Thyroid gland (tissue), 4 donors: ENCODE data around the gene ATP5F1D. TPM values are rescaled to one million over a fixed set of nuclear protein-coding genes. Genes with fewer than 3 reads are reported as not detected.

Experiments
- DNase-seq, 2 donors: peaks; one replicate each; pipeline ENCODE4 v3.0.0-alpha.2; 2019
- H3K27ac ChIP-seq, 3 donors: fragments of 200-600 bp; sonication (generic); 1 replicate in 2 of 3; 2 replicates in 1 of 3; pipeline ENCODE4 v1.5.1; 2016 to 2019; ENCODE audit warnings: mild to moderate bottlenecking in 1 of 3, moderate library complexity in 1 of 3
- H3K27me3 ChIP-seq: fragments of 200-600 bp; sonication (generic); one replicate; pipeline ENCODE4 v1.5.1; 2019
- H3K36me3 ChIP-seq, 2 donors: fragments of 200-600 bp; sonication (generic); one replicate each; pipeline ENCODE4 v1.5.1; 2016 to 2019
- H3K4me1 ChIP-seq, 2 donors: fragments of 200-600 bp; sonication (generic); one replicate each; pipeline ENCODE4 v1.5.1; 2017 to 2019
- H3K4me3 ChIP-seq, 3 donors: fragments of 200-600 bp; sonication (generic); replicated peaks in 1 of 3; 1 replicate in 2 of 3; 2 replicates in 1 of 3; pipeline ENCODE4 v1.5.1; 2016; ENCODE audit warnings: mild to moderate bottlenecking in 1 of 3
- H3K9me3 ChIP-seq: fragments of 200-600 bp; sonication (generic); one replicate; pipeline ENCODE4 v1.5.1; 2017
- POLR2A ChIP-seq, 2 donors: fragments of 450-650 bp; IDR thresholded peaks; one replicate each; pipeline ENCODE4 v1.6.1; 2017; ENCODE audit warnings: antibody characterized with exemption in 2 of 2, mild to moderate bottlenecking in 2 of 2, moderate library complexity in 1 of 2
- WGBS, 2 donors: methylation state at CpG; one replicate each; pipeline ENCODE4 v1.1.5; 2017; 5-methylcytosine and 5-hydroxymethylcytosine counted together
- intact Hi-C: fragments of 100-400 bp; cut with DNase I; formaldehyde crosslinking; loops from one replicate; pipeline ENCODE4 v1.15.1; 2023
- total RNA-seq, 4 donors: library from RNA; depleted of rRNA; stranded (reverse); fragments of >200 nt; gene quantifications; one replicate each; pipeline ENCODE4 v1.2.3, GENCODE V29; 2016
- TF ChIP-seq, protein P1 (sequence below), 6 experiments: fragments of 200-600 bp in 3 of 6; fragments of 450-650 bp in 3 of 6; sonication (generic) in 3 of 6; IDR thresholded peaks; one replicate each; pipeline ENCODE4 v1.5.1; 2016 to 2019; ENCODE audit warnings: antibody characterized with exemption in 6 of 6, mild to moderate bottlenecking in 2 of 6, inconsistent platforms in 1 of 6, moderate library complexity in 1 of 6

Gene ATP5F1D
- total RNA-seq, 4 donors from 2014 or later, result 39.2 to 182 (median 83.0) TPM

DNA sequence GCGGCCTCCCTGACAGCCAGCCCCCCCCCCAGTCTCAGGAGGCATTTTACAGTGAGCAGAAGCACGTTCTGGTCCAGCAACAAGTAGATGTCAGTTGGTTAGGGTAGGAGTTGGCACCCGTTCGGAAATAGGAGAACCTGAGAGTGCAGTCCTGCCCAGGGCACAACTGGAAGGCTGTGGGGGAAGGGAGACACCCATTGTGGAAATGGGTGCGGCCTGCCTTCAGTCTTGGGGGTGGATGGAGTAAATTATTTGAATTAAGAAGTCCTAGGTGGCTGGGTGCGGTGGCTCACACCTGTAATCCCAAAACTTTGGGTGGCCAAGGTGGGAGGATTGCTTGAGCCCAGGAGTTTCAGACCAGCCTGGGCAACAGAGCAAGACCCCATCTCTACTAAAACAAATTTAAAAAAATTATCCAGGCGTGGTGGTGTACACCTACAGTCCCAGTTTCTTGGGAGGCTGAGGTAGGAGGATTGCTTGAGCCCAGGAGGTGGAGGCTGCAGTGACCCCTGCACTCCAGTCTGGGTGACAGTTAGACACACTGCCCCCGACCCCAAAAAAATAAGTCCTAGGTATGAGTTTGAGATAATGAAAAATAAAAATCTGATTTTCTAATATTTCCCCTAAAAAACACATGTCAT is 28.8 kb downstream of the ATP5F1D start:
- H3K27me3 ChIP-seq, result no peaks in the 10 kb centered on the region
- TF ChIP-seq, protein P1, sequence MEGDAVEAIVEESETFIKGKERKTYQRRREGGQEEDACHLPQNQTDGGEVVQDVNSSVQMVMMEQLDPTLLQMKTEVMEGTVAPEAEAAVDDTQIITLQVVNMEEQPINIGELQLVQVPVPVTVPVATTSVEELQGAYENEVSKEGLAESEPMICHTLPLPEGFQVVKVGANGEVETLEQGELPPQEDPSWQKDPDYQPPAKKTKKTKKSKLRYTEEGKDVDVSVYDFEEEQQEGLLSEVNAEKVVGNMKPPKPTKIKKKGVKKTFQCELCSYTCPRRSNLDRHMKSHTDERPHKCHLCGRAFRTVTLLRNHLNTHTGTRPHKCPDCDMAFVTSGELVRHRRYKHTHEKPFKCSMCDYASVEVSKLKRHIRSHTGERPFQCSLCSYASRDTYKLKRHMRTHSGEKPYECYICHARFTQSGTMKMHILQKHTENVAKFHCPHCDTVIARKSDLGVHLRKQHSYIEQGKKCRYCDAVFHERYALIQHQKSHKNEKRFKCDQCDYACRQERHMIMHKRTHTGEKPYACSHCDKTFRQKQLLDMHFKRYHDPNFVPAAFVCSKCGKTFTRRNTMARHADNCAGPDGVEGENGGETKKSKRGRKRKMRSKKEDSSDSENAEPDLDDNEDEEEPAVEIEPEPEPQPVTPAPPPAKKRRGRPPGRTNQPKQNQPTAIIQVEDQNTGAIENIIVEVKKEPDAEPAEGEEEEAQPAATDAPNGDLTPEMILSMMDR (IDR thresholded peaks at IDR 0.05), result no peak
- H3K4me3 ChIP-seq, result peak overlapping the region; percentile 5 to 82 (median 48)
- peak overlapping the region; percentile 84 to 95 (median 93) for H3K27ac ChIP-seq
- no peaks in the 10 kb centered on the region for H3K9me3 ChIP-seq
- H3K36me3 ChIP-seq, result peaks cover 42 to 52% of the 10 kb centered on the region in 2 donors
- intact Hi-C loops, result no loop called here
- peak; percentile 72 to 73 for DNase-seq
- 22 to 26% methylated on average over 6 to 8 of the region's 8 CpGs for WGBS, 2 donors
- H3K4me1 ChIP-seq, result peaks cover 61 to 86% of the 10 kb centered on the region in 2 donors

DNA sequence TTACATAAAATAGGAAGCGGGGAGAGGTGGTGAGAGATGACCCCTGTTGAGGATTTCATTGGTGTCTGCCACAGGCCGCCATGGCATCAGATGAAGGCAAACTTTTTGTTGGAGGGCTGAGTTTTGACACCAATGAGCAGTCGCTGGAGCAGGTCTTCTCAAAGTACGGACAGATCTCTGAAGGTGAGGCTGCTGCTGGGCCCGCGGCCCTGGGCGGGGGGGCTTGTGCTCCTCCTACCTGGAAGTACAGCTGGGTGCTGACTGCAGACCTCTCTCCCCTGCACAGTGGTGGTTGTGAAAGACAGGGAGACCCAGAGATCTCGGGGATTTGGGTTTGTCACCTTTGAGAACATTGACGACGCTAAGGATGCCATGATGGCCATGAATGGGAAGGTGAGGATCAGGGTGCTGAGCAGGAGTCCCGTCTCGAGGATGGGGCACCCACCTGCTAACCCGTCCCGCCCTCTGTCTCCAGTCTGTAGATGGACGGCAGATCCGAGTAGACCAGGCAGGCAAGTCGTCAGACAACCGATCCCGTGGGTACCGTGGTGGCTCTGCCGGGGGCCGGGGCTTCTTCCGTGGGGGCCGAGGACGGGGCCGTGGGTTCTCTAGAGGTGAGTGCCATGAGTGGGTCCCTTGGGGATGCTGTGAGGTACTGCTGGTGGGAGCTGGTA is 29.4 kb downstream of the ATP5F1D start:
- intact Hi-C loops, result no loop called here
- Histone ChIP-seq H3K27me3 (no peaks in the 10 kb centered on the region), H3K36me3 (peaks cover 42 to 52% of the 10 kb centered on the region in 2 donors), H3K4me1 (peaks cover 55 to 80% of the 10 kb centered on the region in 2 donors), H3K4me3 (peak overlapping the region in 1 of 3 donors; percentile 48), H3K27ac (peak overlapping the region; percentile 84 to 95 (median 93)), H3K9me3 (no peaks in the 10 kb centered on the region)
- DNase-seq, result peak in 1 of 2 donors; percentile 40
- 56 to 61% methylated on average over 15 to 19 of the region's 26 CpGs for WGBS, 2 donors
- TF ChIP-seq POLR2A (IDR thresholded peaks at IDR 0.05), result no peak
- TF ChIP-seq, protein P1 (IDR thresholded peaks at IDR 0.05), result no peak

DNA sequence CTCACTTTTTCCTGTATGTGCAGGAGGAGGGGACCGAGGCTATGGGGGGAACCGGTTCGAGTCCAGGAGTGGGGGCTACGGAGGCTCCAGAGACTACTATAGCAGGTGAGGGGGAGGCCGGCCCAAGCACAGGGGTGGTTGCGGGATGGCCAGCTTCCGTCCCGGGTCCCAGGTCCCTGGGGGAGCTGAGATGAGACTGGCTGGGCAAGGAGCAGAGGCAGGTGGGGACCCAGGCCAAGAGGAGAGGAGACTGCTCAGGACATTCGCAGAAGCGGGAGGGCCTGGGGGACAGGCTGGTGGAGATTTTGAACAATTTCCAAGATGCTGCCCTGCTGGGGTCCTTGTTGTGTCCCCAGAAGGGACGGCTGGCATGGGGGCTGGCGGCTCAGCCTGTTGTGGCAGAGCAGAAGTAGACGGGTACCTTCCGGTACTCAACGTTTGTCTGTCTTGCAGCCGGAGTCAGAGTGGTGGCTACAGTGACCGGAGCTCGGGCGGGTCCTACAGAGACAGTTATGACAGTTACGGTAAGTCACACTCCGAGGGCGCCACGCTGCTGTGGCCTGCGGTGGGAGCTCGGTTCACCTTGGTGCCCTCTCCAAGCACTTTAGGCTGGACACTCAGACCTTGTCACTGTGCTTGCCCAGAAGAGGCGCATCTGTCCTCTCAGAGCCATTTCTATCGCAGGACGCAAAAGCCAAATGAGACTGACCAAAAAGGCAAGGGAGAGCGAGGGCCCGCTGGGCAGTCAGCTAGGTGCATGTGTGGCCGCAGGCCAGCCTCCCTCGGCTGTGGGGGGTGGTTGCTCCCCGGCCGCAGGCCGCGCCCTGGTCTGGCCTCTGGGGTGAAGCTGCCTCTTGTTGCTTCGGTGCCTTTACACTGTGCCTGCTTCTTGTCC is 30.2 kb downstream of the ATP5F1D start:
- 78 to 79% methylated on average over 30 to 37 of the region's 37 CpGs for WGBS, 2 donors
- intact Hi-C loops, result no loop called here
- Histone ChIP-seq H3K4me3 (peak overlapping the region in 1 of 3 donors; percentile 48), H3K27me3 (no peaks in the 10 kb centered on the region), H3K4me1 (peaks cover 55 to 80% of the 10 kb centered on the region in 2 donors), H3K36me3 (peaks cover 42 to 52% of the 10 kb centered on the region in 2 donors), H3K9me3 (no peaks in the 10 kb centered on the region), H3K27ac (peak overlapping the region in 2 of 3 donors; percentile 93 to 95)
- TF ChIP-seq, protein P1 (IDR thresholded peaks at IDR 0.05), result no peak
- TF ChIP-seq POLR2A (IDR thresholded peaks at IDR 0.05), result no peak
- DNase-seq, result no peak

DNA sequence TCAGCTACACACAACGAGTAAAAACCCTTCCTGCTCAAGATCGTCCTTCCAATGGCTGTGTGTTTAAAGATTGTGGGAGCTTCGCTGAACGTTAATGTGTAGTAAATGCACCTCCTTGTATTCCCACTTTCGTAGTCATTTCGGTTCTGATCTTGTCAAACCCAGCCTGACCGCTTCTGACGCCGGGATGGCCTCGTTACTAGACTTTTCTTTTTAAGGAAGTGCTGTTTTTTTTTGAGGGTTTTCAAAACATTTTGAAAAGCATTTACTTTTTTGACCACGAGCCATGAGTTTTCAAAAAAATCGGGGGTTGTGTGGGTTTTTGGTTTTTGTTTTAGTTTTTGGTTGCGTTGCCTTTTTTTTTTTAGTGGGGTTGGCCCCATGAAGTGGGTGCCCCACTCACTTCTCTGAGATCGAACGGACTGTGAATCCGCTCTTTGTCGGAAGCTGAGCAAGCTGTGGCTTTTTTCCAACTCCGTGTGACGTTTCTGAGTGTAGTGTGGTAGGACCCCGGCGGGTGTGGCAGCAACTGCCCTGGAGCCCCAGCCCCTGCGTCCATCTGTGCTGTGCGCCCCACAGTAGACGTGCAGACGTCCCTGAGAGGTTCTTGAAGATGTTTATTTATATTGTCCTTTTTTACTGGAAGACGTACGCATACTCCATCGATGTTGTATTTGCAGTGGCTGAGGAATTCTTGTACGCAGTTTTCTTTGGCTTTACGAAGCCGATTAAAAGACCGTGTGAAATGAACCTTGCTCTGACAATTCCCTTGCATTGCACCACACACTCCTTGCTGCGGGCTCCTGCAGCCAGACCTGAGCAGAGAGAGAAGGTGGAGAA is 31.1 kb downstream of the ATP5F1D start:
- Histone ChIP-seq H3K27me3 (no peaks in the 10 kb centered on the region), H3K4me3 (no peak overlapping the region), H3K9me3 (no peaks in the 10 kb centered on the region), H3K27ac (no peak overlapping the region), H3K4me1 (peaks cover 51 to 72% of the 10 kb centered on the region in 2 donors), H3K36me3 (peaks cover 42 to 52% of the 10 kb centered on the region in 2 donors)
- DNase-seq, result no peak
- TF ChIP-seq, protein P1 (IDR thresholded peaks at IDR 0.05), result no peak
- no peak for TF ChIP-seq POLR2A (IDR thresholded peaks at IDR 0.05)
- 72 to 76% methylated on average over 33 of the region's 33 CpGs for WGBS, 2 donors
- intact Hi-C loops, result no loop called here
